ENCODE data around the gene ST7. TPM values are rescaled to one million over a fixed set of nuclear protein-coding genes. Genes with fewer than 3 reads are reported as not detected.

ST7 gene
- total RNA-seq, 1 experiment from 2014 or later = 12.4 TPM

GRCh38 chr7:117114272-117114671 is 161.0 kb downstream of the ST7 start (continued):
- TF ChIP-seq USF1 (CRISPR knock-in tag; IDR thresholded peaks at IDR 0.05) = no peak
- TF ChIP-seq NFATC4 (CRISPR knock-in tag; IDR thresholded peaks at IDR 0.05) = no peak
- TF ChIP-seq JAZF1 (CRISPR knock-in tag; IDR thresholded peaks at IDR 0.05) = no peak
- no peak for TF ChIP-seq IRF1 (CRISPR knock-in tag; IDR thresholded peaks at IDR 0.05)
- TF ChIP-seq HMGA2 (CRISPR knock-in tag; IDR thresholded peaks at IDR 0.05) = no peak
- no peak for TF ChIP-seq ARID4B (CRISPR knock-in tag; IDR thresholded peaks at IDR 0.05; ENCODE audit: borderline replicate concordance)
- TF ChIP-seq RELA (CRISPR knock-in tag; IDR thresholded peaks at IDR 0.05; ENCODE audit: borderline replicate concordance) = no peak
- TF ChIP-seq ZNF512 (CRISPR knock-in tag; IDR thresholded peaks at IDR 0.05; ENCODE audit: borderline replicate concordance) = no peak
- TF ChIP-seq ZNF416 (CRISPR knock-in tag; IDR thresholded peaks at IDR 0.05) = no peak
- TF ChIP-seq ATF1 (CRISPR knock-in tag; IDR thresholded peaks at IDR 0.05) = no peak
- no peak for TF ChIP-seq ATF6 (CRISPR knock-in tag; IDR thresholded peaks at IDR 0.05)
- TF ChIP-seq TEAD1 (CRISPR knock-in tag; IDR thresholded peaks at IDR 0.05) = no peak

- no peaks in the 10 kb centered on the region for H3K36me3 Mint-ChIP-seq
- ChIA-PET CTCF (interaction anchor here (1.4 kb wide), 1 partner anchor 8 kb away, joined by 4 read pairs; no protein-coding TSS in a partner anchor), POLR2A (no interaction called here)
- DNase-seq (ENCODE audit: low spot score) = no peak
- ATAC-seq = no peak
- no peak overlapping the region for H3K4me3 Mint-ChIP-seq
- no peak overlapping the region for H3K27ac Mint-ChIP-seq
- no peaks in the 10 kb centered on the region for H3K27me3 Mint-ChIP-seq (ENCODE audit: low read depth)
- TF ChIP-seq ZNF138 (CRISPR knock-in tag; conservative IDR thresholded peaks at IDR 0.05) = no peak
- no peak for TF ChIP-seq KAT7 (CRISPR knock-in tag; IDR thresholded peaks at IDR 0.05; ENCODE audit: borderline replicate concordance)
- no peak for TF ChIP-seq ZNF281 (CRISPR knock-in tag; IDR thresholded peaks at IDR 0.05)
- no peak for TF ChIP-seq ZNF512 (CRISPR knock-in tag; IDR thresholded peaks at IDR 0.05; ENCODE audit: borderline replicate concordance)
- no peak for TF ChIP-seq NFYB (CRISPR knock-in tag; conservative IDR thresholded peaks at IDR 0.05; ENCODE audit: low read depth)
- no peak for TF ChIP-seq TP53 (CRISPR knock-in tag; IDR thresholded peaks at IDR 0.05)
- no peak for TF ChIP-seq RELA (CRISPR knock-in tag; IDR thresholded peaks at IDR 0.05; ENCODE audit: borderline replicate concordance)
- TF ChIP-seq JUN (CRISPR knock-in tag; IDR thresholded peaks at IDR 0.05) = no peak
- TF ChIP-seq ELF4 (CRISPR knock-in tag; IDR thresholded peaks at IDR 0.05; ENCODE audit: low read depth) = no peak
- no peak for TF ChIP-seq PRRX2 (CRISPR knock-in tag; IDR thresholded peaks at IDR 0.05)
- H3K9me3 Mint-ChIP-seq = no peaks in the 10 kb centered on the region
- H3K4me1 Mint-ChIP-seq = peaks cover 42% of the 10 kb centered on the region
Observed at GRCh38 chr7:117116211-117116610, 162.9 kb downstream of the ST7 start.

Measured in WTC11 (cell line).